Right atrium auricular region (tissue), 2 donors: Measurements from ENCODE around the gene NRG3. TPM values are rescaled to one million over a fixed set of nuclear protein-coding genes. Genes with fewer than 3 reads are reported as not detected.

Experiments
- DNase-seq: peaks from one replicate; pipeline ENCODE4 v3.0.0-alpha.2; 2019; ENCODE audit warnings: low spot score
- H3K27ac ChIP-seq, 2 donors: fragments of 200-600 bp; sonication (generic); 1 replicate in 1 of 2; 2 replicates in 1 of 2; pipeline ENCODE4 v1.5.1; 2016 to 2019
- H3K27me3 ChIP-seq, 2 donors: fragments of 200-600 bp; sonication (generic); one replicate each; pipeline versions ENCODE4 v1.5.1 to v1.6.0; 2017 to 2019
- H3K36me3 ChIP-seq: fragments of 200-600 bp; sonication (generic); one replicate; pipeline ENCODE4 v1.5.1; 2016
- H3K4me1 ChIP-seq, 2 donors: fragments of 200-600 bp; sonication (generic); one replicate each; pipeline versions ENCODE4 v1.5.1 to v1.6.0; 2017 to 2019
- H3K4me3 ChIP-seq, 2 donors: fragments of 200-600 bp; sonication (generic); 1 replicate in 1 of 2; 2 replicates in 1 of 2; pipeline ENCODE4 v1.5.1; 2017 to 2019; ENCODE audit warnings: mild to moderate bottlenecking in 1 of 2, moderate library complexity in 1 of 2
- H3K9me3 ChIP-seq, 2 donors: fragments of 200-600 bp; sonication (generic); one replicate each; pipeline ENCODE4 v1.5.1; 2019
- CTCF ChIP-seq, 2 donors: fragments of 200-600 bp; sonication (generic); IDR thresholded peaks; one replicate each; pipeline ENCODE4 v1.5.1; 2019; ENCODE audit warnings: antibody characterized with exemption in 2 of 2
- total RNA-seq, 2 donors: library from RNA; depleted of rRNA; stranded (reverse); fragments of >200 nt; gene quantifications; one replicate each; pipeline ENCODE4 v1.1.0, GENCODE V29; 2016

Gene NRG3
- total RNA-seq, 2 donors from 2014 or later = 0.70 to 1.4 TPM

GRCh38 chr10:82092111-82092510 lies 217.1 kb downstream of the NRG3 start:
- TF ChIP-seq CTCF (IDR thresholded peaks at IDR 0.05) = no peak
- no peak for DNase-seq
- Histone ChIP-seq H3K27me3 (no peaks in the 10 kb centered on the region), H3K4me3 (no peak overlapping the region), H3K27ac (no peak overlapping the region), H3K36me3 (no peaks in the 10 kb centered on the region), H3K9me3 (no peaks in the 10 kb centered on the region), H3K4me1 (no peaks in the 10 kb centered on the region)

- no peak for DNase-seq
- TF ChIP-seq CTCF (IDR thresholded peaks at IDR 0.05) = no peak
- no peak overlapping the region for H3K27ac ChIP-seq
- no peaks in the 10 kb centered on the region for H3K9me3 ChIP-seq
- H3K4me1 ChIP-seq = no peaks in the 10 kb centered on the region
- no peaks in the 10 kb centered on the region for H3K27me3 ChIP-seq
- no peak overlapping the region for H3K4me3 ChIP-seq
- no peaks in the 10 kb centered on the region for H3K36me3 ChIP-seq
These were observed 249.7 kb downstream of the NRG3 start for GRCh38 chr10:82124713-82125112.

- Histone ChIP-seq H3K9me3 (no peaks in the 10 kb centered on the region), H3K36me3 (no peaks in the 10 kb centered on the region), H3K4me1 (no peaks in the 10 kb centered on the region), H3K27me3 (no peaks in the 10 kb centered on the region), H3K4me3 (no peak overlapping the region), H3K27ac (no peak overlapping the region)
- no peak for TF ChIP-seq CTCF (IDR thresholded peaks at IDR 0.05)
- DNase-seq = no peak
These were observed 253.5 kb downstream of the NRG3 start for GRCh38 chr10:82128527-82128926.

- TF ChIP-seq CTCF (IDR thresholded peaks at IDR 0.05) = no peak
- H3K27ac ChIP-seq = no peak overlapping the region
- H3K9me3 ChIP-seq = no peaks in the 10 kb centered on the region
- no peak overlapping the region for H3K4me3 ChIP-seq
- no peaks in the 10 kb centered on the region for H3K36me3 ChIP-seq
- DNase-seq = no peak
- H3K4me1 ChIP-seq = no peaks in the 10 kb centered on the region
- no peaks in the 10 kb centered on the region for H3K27me3 ChIP-seq
These were observed 261.1 kb downstream of the NRG3 start for GRCh38 chr10:82136103-82136502.

- H3K9me3 ChIP-seq = no peaks in the 10 kb centered on the region
- TF ChIP-seq CTCF (IDR thresholded peaks at IDR 0.05) = no peak
- H3K27ac ChIP-seq = no peak overlapping the region
- H3K4me1 ChIP-seq = no peaks in the 10 kb centered on the region
- no peak overlapping the region for H3K4me3 ChIP-seq
- no peak for DNase-seq
- no peaks in the 10 kb centered on the region for H3K36me3 ChIP-seq
- H3K27me3 ChIP-seq = no peaks in the 10 kb centered on the region
These were observed 269.2 kb downstream of the NRG3 start for GRCh38 chr10:82144153-82144552.

GRCh38 chr10:82148764-82149163 lies 273.8 kb downstream of the NRG3 start:
- no peak for TF ChIP-seq CTCF (IDR thresholded peaks at IDR 0.05)

More at GRCh38 chr10:82148764-82149163, 273.8 kb downstream of the NRG3 start:
- H3K27me3 ChIP-seq = no peaks in the 10 kb centered on the region
- H3K36me3 ChIP-seq = no peaks in the 10 kb centered on the region
- no peak overlapping the region for H3K27ac ChIP-seq
- no peaks in the 10 kb centered on the region for H3K9me3 ChIP-seq
- H3K4me1 ChIP-seq = no peaks in the 10 kb centered on the region
- H3K4me3 ChIP-seq = no peak overlapping the region
- DNase-seq = no peak
